Gastrocnemius medialis (tissue), 4 donors: ENCODE data around the gene CHTF18.

Source experiments
- CTCF ChIP-seq, 5 experiments: fragments of 450-650 bp in 3 of 5; fragments of 200-600 bp in 2 of 5; sonication (generic) in 2 of 5; IDR thresholded peaks in 4 of 5; conservative IDR thresholded peaks in 1 of 5; 1 replicate in 4 of 5; 2 replicates in 1 of 5; pipeline ENCODE4 v1.5.1; 2016 to 2019; ENCODE audit warnings: antibody characterized with exemption in 5 of 5, mild to moderate bottlenecking in 3 of 5, moderate library complexity in 3 of 5
- POLR2A ChIP-seq, 2 donors: fragments of 450-650 bp; IDR thresholded peaks; one replicate each; pipeline ENCODE4 v1.6.1; 2017; ENCODE audit warnings: antibody characterized with exemption in 2 of 2, mild to moderate bottlenecking in 2 of 2, moderate library complexity in 2 of 2

GRCh38 chr16:791131-791530, 2.7 kb downstream of the CHTF18 start:
- no peak for TF ChIP-seq CTCF (IDR thresholded peaks at IDR 0.05 in 4 of 5, conservative IDR thresholded peaks at IDR 0.05 in 1 of 5)
- no peak for TF ChIP-seq POLR2A (IDR thresholded peaks at IDR 0.05)
